Measurements from ENCODE around the gene CLCA2. TPM values are rescaled to one million over a fixed set of nuclear protein-coding genes. Genes with fewer than 3 reads are reported as not detected.

The CLCA2 gene
- total RNA-seq, 1 experiment from 2014 or later = not detected

GRCh38 chr1:86394416-86394815 lies 29.6 kb upstream of the CLCA2 start:
- POLR2A ChIA-PET (ENCODE audit: low non-redundant PET) = interaction anchor here (0.5 to 0.7 kb wide), 2 partner anchors 27 to 59 kb away, joined by 5 read pairs; no protein-coding TSS in a partner anchor
- BruUV-seq (replicated peaks) = no TSS peak
- Histone ChIP-seq H3K27ac (ENCODE audit: low read depth, low read length, poor library complexity, severe bottlenecking) (no peak overlapping the region), H3K4me1 (ENCODE audit: insufficient read depth, low read length, poor library complexity, severe bottlenecking) (peaks cover 9% of the 10 kb centered on the region), H3K4me3 (ENCODE audit: low read depth, low read length, poor library complexity, severe bottlenecking) (no peak overlapping the region), H3K9me3 (ENCODE audit: low read depth, low read length, poor library complexity, severe bottlenecking) (no peaks in the 10 kb centered on the region), H3K36me3 (ENCODE audit: insufficient read depth, low read length, poor library complexity, severe bottlenecking) (no peaks in the 10 kb centered on the region), H3K27me3 (replicated peaks; ENCODE audit: insufficient read depth, low read depth, low read length, poor library complexity) (no peaks in the 10 kb centered on the region)
- intact Hi-C loops (cut with micrococcal nuclease; ENCODE audit: unreplicated experiment) = no loop called here
- no peak for DNase-seq (ENCODE audit: low spot score)
- CTCF ChIA-PET = no interaction called here
- TF ChIP-seq EZH2 (IDR thresholded peaks at IDR 0.05; ENCODE audit: borderline replicate concordance, low read depth, low read length, poor library complexity, severe bottlenecking) = no peak
- TF ChIP-seq, protein P1, sequence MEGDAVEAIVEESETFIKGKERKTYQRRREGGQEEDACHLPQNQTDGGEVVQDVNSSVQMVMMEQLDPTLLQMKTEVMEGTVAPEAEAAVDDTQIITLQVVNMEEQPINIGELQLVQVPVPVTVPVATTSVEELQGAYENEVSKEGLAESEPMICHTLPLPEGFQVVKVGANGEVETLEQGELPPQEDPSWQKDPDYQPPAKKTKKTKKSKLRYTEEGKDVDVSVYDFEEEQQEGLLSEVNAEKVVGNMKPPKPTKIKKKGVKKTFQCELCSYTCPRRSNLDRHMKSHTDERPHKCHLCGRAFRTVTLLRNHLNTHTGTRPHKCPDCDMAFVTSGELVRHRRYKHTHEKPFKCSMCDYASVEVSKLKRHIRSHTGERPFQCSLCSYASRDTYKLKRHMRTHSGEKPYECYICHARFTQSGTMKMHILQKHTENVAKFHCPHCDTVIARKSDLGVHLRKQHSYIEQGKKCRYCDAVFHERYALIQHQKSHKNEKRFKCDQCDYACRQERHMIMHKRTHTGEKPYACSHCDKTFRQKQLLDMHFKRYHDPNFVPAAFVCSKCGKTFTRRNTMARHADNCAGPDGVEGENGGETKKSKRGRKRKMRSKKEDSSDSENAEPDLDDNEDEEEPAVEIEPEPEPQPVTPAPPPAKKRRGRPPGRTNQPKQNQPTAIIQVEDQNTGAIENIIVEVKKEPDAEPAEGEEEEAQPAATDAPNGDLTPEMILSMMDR (conservative IDR thresholded peaks at IDR 0.05; ENCODE audit: low read depth, low read length) = no peak

GRCh38 chr1:86395751-86396497 lies 28.0 kb upstream of the CLCA2 start, which contains the start of gene ODF2L:
TSS of gene ODF2L (minus strand) at chr1:86396323. CDS start at chr1:86387027, 9,296 bp downstream.
- DNase-seq (ENCODE audit: low spot score) = peak; percentile 90
- ChIA-PET CTCF (interaction anchor here (0.6 kb wide), 1 partner anchor 16 kb away, joined by 3 read pairs; no protein-coding TSS in a partner anchor), POLR2A (ENCODE audit: low non-redundant PET) (no interaction called here)
- Histone ChIP-seq H3K36me3 (ENCODE audit: insufficient read depth, low read length, poor library complexity, severe bottlenecking) (no peaks in the 10 kb centered on the region), H3K4me1 (ENCODE audit: insufficient read depth, low read length, poor library complexity, severe bottlenecking) (peaks cover 9% of the 10 kb centered on the region), H3K9me3 (ENCODE audit: low read depth, low read length, poor library complexity, severe bottlenecking) (no peaks in the 10 kb centered on the region), H3K27me3 (replicated peaks; ENCODE audit: insufficient read depth, low read depth, low read length, poor library complexity) (no peaks in the 10 kb centered on the region), H3K4me3 (ENCODE audit: low read depth, low read length, poor library complexity, severe bottlenecking) (peak within 1 kb of the TSS; percentile 85), H3K27ac (ENCODE audit: low read depth, low read length, poor library complexity, severe bottlenecking) (peak within 1 kb of the TSS; percentile 85)
- no peak for TF ChIP-seq EZH2 (IDR thresholded peaks at IDR 0.05; ENCODE audit: borderline replicate concordance, low read depth, low read length, poor library complexity, severe bottlenecking)
- TF ChIP-seq, protein P1 (conservative IDR thresholded peaks at IDR 0.05; ENCODE audit: low read depth, low read length) = no peak
- BruUV-seq (replicated peaks) = no TSS peak
- intact Hi-C loops (cut with micrococcal nuclease; ENCODE audit: unreplicated experiment) = no loop called here

- Histone ChIP-seq H3K4me3 (ENCODE audit: low read depth, low read length, poor library complexity, severe bottlenecking) (peak overlapping the region; percentile 85), H3K4me1 (ENCODE audit: insufficient read depth, low read length, poor library complexity, severe bottlenecking) (peaks cover 9% of the 10 kb centered on the region), H3K9me3 (ENCODE audit: low read depth, low read length, poor library complexity, severe bottlenecking) (no peaks in the 10 kb centered on the region), H3K36me3 (ENCODE audit: insufficient read depth, low read length, poor library complexity, severe bottlenecking) (no peaks in the 10 kb centered on the region), H3K27me3 (replicated peaks; ENCODE audit: insufficient read depth, low read depth, low read length, poor library complexity) (no peaks in the 10 kb centered on the region), H3K27ac (ENCODE audit: low read depth, low read length, poor library complexity, severe bottlenecking) (peak overlapping the region; percentile 85)
- POLR2A ChIA-PET (ENCODE audit: low non-redundant PET) = no interaction called here
- no TSS peak for BruUV-seq (replicated peaks)
- intact Hi-C loops (cut with micrococcal nuclease; ENCODE audit: unreplicated experiment) = no loop called here
- TF ChIP-seq EZH2 (IDR thresholded peaks at IDR 0.05; ENCODE audit: borderline replicate concordance, low read depth, low read length, poor library complexity, severe bottlenecking) = no peak
- TF ChIP-seq, protein P1 (conservative IDR thresholded peaks at IDR 0.05; ENCODE audit: low read depth, low read length) = no peak
- DNase-seq (ENCODE audit: low spot score) = no peak
- CTCF ChIA-PET = no interaction called here
Observed at GRCh38 chr1:86396498-86396890, 27.5 kb upstream of the CLCA2 start.

Data from A673 (cell line).